WI38 (cell line): Measurements from ENCODE around the gene ROGDI.
"Not testable (repeated sequence)": the region's sequence is repeated elsewhere in the genome, so short reads cannot be mapped to it uniquely, and the experiment has no call there.

Source experiments
- H3K4me3 ChIP-seq: 2 replicates; pipeline ENCODE4 v1.5.1; 2011; ENCODE audit warnings: low read depth, mild to moderate bottlenecking, control low read depth, low read length
- TF ChIP-seq, protein P1 (sequence below): IDR thresholded peaks from 2 replicates; pipeline ENCODE4 v1.5.1; 2012; ENCODE audit warnings: low read depth, mild to moderate bottlenecking, control low read depth, low read length

The ROGDI gene

DNA sequence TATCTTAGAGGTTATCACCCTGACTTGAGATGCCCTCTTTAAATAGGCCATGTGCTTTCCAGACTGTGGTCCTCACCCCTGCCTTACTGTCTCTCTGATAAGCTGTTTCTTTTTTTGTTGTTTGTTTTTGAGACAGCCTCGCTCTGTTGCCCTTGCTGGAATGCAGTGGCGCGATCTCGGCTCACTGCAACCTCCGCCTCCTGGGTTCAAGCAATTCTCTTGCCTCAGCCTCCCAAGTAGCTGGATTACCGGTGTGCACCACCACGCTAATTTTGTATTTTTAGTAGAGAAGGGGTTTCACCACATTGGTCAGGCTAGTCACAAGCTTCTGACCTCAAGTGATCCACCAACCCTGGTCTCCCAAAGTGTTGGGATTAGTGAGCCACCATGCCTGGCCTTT is 13.5 kb downstream of the ROGDI start:
- H3K4me3 ChIP-seq, result no peak overlapping the region
- TF ChIP-seq, protein P1, sequence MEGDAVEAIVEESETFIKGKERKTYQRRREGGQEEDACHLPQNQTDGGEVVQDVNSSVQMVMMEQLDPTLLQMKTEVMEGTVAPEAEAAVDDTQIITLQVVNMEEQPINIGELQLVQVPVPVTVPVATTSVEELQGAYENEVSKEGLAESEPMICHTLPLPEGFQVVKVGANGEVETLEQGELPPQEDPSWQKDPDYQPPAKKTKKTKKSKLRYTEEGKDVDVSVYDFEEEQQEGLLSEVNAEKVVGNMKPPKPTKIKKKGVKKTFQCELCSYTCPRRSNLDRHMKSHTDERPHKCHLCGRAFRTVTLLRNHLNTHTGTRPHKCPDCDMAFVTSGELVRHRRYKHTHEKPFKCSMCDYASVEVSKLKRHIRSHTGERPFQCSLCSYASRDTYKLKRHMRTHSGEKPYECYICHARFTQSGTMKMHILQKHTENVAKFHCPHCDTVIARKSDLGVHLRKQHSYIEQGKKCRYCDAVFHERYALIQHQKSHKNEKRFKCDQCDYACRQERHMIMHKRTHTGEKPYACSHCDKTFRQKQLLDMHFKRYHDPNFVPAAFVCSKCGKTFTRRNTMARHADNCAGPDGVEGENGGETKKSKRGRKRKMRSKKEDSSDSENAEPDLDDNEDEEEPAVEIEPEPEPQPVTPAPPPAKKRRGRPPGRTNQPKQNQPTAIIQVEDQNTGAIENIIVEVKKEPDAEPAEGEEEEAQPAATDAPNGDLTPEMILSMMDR, result no peak

DNA sequence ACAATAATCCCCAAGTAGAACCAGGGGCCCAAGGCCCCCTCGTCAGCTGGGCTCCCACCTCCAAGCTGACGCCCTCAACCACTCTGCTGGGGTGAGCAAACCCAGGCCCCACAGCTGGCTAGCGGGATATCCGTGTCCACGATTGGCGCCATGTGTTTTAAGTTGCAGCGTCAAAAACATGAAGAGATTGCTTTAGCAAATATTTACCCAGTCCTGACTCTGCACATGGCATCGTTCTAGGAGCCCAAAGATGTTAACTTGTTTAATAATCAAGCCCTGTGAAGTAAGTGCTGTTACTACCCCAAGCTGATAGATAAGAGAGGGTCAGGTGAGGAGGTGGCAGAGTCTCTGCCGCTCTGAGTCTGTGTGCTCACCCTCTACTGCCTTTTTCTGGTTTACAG is 13.9 kb downstream of the ROGDI start:
- H3K4me3 ChIP-seq, result no peak overlapping the region
- TF ChIP-seq, protein P1, result no peak

DNA sequence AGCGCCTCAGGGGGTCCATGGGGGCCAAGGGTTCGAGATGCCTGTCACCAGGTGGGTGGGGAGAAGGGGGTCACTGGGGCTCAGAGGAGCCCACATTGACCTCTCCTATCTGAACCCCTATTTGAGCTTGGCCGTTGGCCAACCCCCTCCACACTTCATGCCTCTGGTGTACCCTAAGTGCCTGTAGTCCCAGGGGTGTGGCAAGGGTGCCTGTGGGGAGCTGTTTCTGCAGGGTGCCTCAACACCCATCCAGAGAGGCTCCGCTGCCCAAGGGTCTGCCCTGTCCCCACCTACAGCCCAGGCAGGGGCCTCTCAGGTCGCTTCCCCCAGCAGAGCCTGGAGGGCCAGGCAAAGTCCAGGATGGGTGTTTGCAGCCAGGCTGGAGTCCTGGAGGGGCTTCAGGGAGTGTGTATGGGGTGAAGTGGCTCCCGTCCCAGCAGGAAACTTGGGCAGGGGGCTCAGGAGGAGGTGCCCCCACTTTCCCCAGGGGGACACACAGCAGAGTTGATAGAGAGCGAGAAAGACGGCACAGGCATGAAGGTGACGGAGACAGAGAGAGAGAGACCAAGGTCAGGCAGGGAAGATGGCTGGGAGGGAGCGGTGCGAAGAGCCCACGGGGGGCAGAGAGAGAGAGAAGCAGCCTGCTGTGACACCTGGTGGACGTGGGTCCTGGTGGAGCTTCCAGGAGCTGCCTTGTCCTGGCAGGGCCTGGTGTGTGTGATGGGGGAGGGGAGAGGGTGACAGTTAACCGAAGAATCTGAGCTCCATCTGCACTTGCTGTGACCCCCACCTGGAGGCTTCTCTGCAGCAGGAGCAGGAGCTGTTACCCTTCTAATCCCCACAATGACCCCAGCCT is 14.6 kb downstream of the ROGDI start, which contains the start of gene SEPTIN12:
SEPTIN12 (minus strand) TSS at position 719 of the 856 bp plus-strand sequence; CDS start at position 19, 700 bp downstream.
- no peak within 1 kb of the TSS for H3K4me3 ChIP-seq
- TF ChIP-seq, protein P1, result no peak

DNA sequence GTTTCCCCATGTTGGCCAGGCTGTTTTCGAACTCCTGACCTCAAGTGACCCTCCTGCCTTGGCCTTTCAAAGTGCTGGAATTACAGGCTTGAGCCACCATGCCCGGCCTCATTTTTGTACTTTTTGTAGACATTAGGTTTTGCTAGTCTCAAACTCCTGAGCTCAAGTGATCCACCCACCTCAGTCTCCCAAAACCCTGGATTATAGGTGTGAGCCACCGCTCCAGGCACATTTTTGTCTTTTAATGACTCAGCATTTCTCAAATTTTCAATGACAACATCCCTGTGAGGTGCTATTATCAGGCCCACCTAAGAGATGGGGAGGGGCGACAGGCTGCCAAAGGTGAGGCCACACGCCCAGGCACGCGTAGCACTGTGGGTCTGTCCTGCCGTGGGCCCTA is 15.4 kb downstream of the ROGDI start:
- H3K4me3 ChIP-seq, result no peak overlapping the region
- TF ChIP-seq, protein P1, result no peak

DNA sequence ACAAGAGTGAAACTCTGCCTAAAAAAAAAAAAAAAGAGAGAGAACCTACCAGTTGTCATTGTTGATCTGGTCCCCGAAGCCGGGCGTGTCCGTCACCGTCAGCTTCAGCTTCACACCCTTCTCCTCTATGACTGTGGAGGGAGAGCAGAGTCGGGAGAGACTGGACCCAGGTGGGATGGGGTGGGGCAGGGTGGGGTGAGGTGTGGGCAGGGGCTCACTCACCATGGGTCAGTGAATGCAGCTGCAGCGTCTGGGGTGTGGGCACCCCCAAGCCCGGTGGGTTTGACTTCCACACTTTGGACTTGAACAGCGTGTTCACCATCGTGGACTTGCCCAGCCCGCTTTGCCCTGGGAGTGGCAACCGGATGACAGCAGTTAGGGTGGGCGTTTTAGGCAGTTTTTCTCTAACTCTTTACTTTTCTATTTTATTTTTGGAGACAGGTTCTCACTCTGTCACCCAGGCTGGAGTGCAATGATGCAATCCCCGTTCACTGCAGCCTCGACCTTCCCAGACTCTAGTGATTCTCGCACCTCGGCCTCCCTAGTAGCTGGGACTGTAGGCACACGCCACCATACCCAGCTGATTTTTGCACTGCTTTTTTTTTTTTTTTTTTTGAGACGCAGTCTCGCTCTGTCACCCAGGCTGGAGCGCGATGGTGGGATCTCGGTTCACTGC is 16.5 kb downstream of the ROGDI start:
- no peak overlapping the region for H3K4me3 ChIP-seq
- TF ChIP-seq, protein P1, result no peak

DNA sequence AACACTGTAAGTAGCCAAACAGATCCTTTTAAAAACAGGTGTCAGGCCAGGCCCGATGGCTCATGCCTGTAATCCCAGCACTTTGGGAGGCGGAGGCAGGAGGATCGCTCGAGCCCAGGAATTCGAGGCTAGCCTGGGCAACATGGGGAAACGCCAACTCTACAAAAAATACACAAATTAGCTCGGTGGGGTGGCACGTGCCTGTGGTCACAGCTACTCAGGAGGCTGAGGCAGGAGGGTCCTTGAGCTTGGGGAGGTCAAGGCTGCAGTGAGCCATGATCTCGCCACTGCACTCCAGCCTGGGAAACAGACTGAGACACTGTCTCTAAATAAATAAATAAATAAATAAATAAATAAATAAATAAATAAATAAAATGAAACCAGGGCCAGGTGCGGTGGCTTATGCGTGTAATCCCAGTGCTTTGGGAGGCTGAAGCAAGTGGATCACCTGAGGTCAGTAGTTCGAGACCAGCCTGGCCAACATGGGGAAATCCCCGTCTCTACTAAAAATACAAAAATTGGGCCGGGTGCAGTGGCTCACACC is 17.9 kb downstream of the ROGDI start:
- not testable (repeated sequence) for H3K4me3 ChIP-seq

DNA sequence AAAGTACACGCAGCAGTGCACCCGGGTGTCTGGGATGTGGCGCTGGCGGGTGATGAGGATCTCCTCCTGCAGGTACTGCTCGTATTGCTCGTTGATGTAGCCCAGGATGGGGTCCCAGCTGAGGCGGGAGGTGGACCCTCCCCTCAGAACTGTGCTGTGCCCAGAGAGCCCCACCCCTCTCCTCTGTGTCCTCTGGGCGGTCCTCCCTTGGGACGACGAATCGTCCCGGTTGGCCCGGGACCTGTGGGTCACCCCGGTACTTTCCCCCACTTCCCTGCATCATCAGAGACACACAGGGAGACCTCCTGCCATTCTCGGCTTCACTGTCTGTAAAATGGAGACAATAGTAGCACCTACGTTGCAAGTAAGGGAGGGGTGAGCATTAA is 18.5 kb downstream of the ROGDI start:
- TF ChIP-seq, protein P1, result no peak
- H3K4me3 ChIP-seq, result no peak overlapping the region
